A549 (cell line): ENCODE data around the gene NFU1.

Experiments
- CHD4 ChIP-seq: fragments of 200-600 bp; sonication (generic); IDR thresholded peaks from 2 replicates; pipeline ENCODE4 v1.6.1; 2016; ENCODE audit warnings: antibody characterized with exemption, mild to moderate bottlenecking, borderline replicate concordance
- CTCF ChIP-seq: fragments of >200 bp; sonication (Bioruptor Twin); formaldehyde crosslinking; IDR thresholded peaks from 3 replicates; pipeline ENCODE4 v1.5.1; 2016
- EP300 ChIP-seq, 2 experiments: fragments of >200 bp; sonication (Bioruptor Twin); formaldehyde crosslinking; IDR thresholded peaks; 2 replicates in 1 of 2; 3 replicates in 1 of 2; pipeline ENCODE4 v1.6.1; 2016 to 2017
- FOSL2 ChIP-seq, 2 experiments: fragments of 450-650 bp in 1 of 2; fragments of >200 bp in 1 of 2; sonication (Bioruptor Twin) in 1 of 2; formaldehyde crosslinking; IDR thresholded peaks; 2 replicates each; pipeline versions ENCODE4 v1.5.0 to v1.6.1; 2016 to 2020; ENCODE audit warnings: mild to moderate bottlenecking in 1 of 2, moderate library complexity in 1 of 2
- GATA3 ChIP-seq: IDR thresholded peaks from 2 replicates; pipeline ENCODE4 v1.6.1; 2012; ENCODE audit warnings: borderline replicate concordance
- JUN ChIP-seq, 2 experiments: fragments of >200 bp; sonication (Bioruptor Twin); formaldehyde crosslinking; IDR thresholded peaks; 2 replicates in 1 of 2; 3 replicates in 1 of 2; pipeline ENCODE4 v1.6.1; 2016 to 2017
- MAFK ChIP-seq: fragments of 450-650 bp; IDR thresholded peaks from 2 replicates; pipeline ENCODE4 v1.6.1; 2014; ENCODE audit not compliant: partially characterized antibody
- MAX ChIP-seq: IDR thresholded peaks from 2 replicates; pipeline ENCODE4 v1.6.1; 2012
- POLR2A ChIP-seq: IDR thresholded peaks from 2 replicates; pipeline ENCODE4 v1.6.1; 2012; ENCODE audit warnings: mild to moderate bottlenecking, low read length
- SMC3 ChIP-seq: fragments of >200 bp; sonication (Bioruptor Twin); formaldehyde crosslinking; IDR thresholded peaks from 3 replicates; pipeline ENCODE4 v1.6.1; 2018; ENCODE audit warnings: inconsistent platforms
- SREBF2 ChIP-seq: fragments of 450-650 bp; IDR thresholded peaks from 2 replicates; pipeline ENCODE4 v1.6.1; 2014; ENCODE audit warnings: mild to moderate bottlenecking, moderate library complexity
- USF2 ChIP-seq: fragments of 450-650 bp; IDR thresholded peaks from 2 replicates; pipeline ENCODE4 v1.6.1; 2014; ENCODE audit warnings: antibody characterized with exemption
- ZFP36 ChIP-seq: fragments of 450-650 bp; IDR thresholded peaks from 2 replicates; pipeline ENCODE4 v1.6.1; 2014; ENCODE audit warnings: borderline replicate concordance; ENCODE audit not compliant: partially characterized antibody
- ZSCAN20 ChIP-seq: fragments of 250-450 bp; sonication (Bioruptor Pico); IDR thresholded peaks from 2 replicates; pipeline ENCODE4 v1.8.0; 2022; ENCODE audit warnings: mild to moderate bottlenecking, moderate library complexity

- TF ChIP-seq ZFP36 (no peak), MAFK (no peak), SMC3 (no peak), CTCF (no peak), SREBF2 (no peak), GATA3 (no peak), MAX (no peak), JUN (IDR thresholded peaks at IDR 0.05) (no peak), USF2 (no peak), FOSL2 (IDR thresholded peaks at IDR 0.05) (no peak), FOSL2 (CRISPR knock-in tag; IDR thresholded peaks at IDR 0.05) (no peak), EP300 (IDR thresholded peaks at IDR 0.05) (no peak), POLR2A (no peak), CHD4 (no peak), ZSCAN20 (CRISPR knock-in tag) (no peak)
Measured at GRCh38 chr2:69372767-69373166, 64.5 kb downstream of the NFU1 start.
